Spleen (tissue), 11 donors: ENCODE data around the gene NELFA. TPM values are rescaled to one million over a fixed set of nuclear protein-coding genes. Genes with fewer than 3 reads are reported as not detected.

Source experiments
- DNase-seq: peaks from one replicate; pipeline ENCODE4 v3.0.0-alpha.2; 2020
- H3K27ac ChIP-seq, 8 donors: fragments of 200-600 bp; sonication (generic) in 7 of 8; 1 replicate in 4 of 8; 2 replicates in 4 of 8; pipeline versions ENCODE4 v1.5.0 to v1.8.0; 2016 to 2021; ENCODE audit warnings: inconsistent platforms in 4 of 8, mild to moderate bottlenecking in 4 of 8, moderate library complexity in 1 of 8
- H3K27me3 ChIP-seq, 7 donors: fragments of 200-600 bp; sonication (generic) in 6 of 7; replicated peaks in 1 of 7; 1 replicate in 4 of 7; 2 replicates in 3 of 7; pipeline versions ENCODE4 v1.5.0 to v1.8.0; 2016 to 2021; ENCODE audit warnings: inconsistent platforms in 3 of 7, mild to moderate bottlenecking in 1 of 7
- H3K36me3 ChIP-seq, 6 donors: fragments of 200-600 bp; sonication (generic) in 5 of 6; 1 replicate in 4 of 6; 2 replicates in 2 of 6; pipeline versions ENCODE4 v1.5.0 to v1.8.0; 2016 to 2021; ENCODE audit warnings: inconsistent platforms in 2 of 6
- H3K4me1 ChIP-seq, 6 donors: fragments of 200-600 bp; sonication (generic) in 5 of 6; 1 replicate in 3 of 6; 2 replicates in 3 of 6; pipeline versions ENCODE4 v1.5.0 to v1.8.0; 2016 to 2021; ENCODE audit warnings: inconsistent platforms in 3 of 6
- H3K4me3 ChIP-seq, 8 donors: fragments of 200-600 bp; sonication (generic) in 7 of 8; 1 replicate in 4 of 8; 2 replicates in 4 of 8; pipeline versions ENCODE4 v1.5.0 to v1.8.0; 2016 to 2021; ENCODE audit warnings: inconsistent platforms in 4 of 8, mild to moderate bottlenecking in 4 of 8, moderate library complexity in 2 of 8
- H3K9me3 ChIP-seq, 8 donors: fragments of 200-600 bp; sonication (generic) in 7 of 8; 1 replicate in 4 of 8; 2 replicates in 4 of 8; pipeline versions ENCODE4 v1.5.0 to v1.8.0; 2016 to 2021; ENCODE audit warnings: inconsistent platforms in 4 of 8
- POLR2A ChIP-seq, 3 donors: fragments of 450-650 bp; IDR thresholded peaks; one replicate each; pipeline ENCODE4 v1.5.1; 2017; ENCODE audit warnings: antibody characterized with exemption in 3 of 3, mild to moderate bottlenecking in 1 of 3
- POLR2AphosphoS5 ChIP-seq, 3 donors: sonication (generic); formaldehyde crosslinking; IDR thresholded peaks; one replicate each; pipeline ENCODE4 v1.5.1; 2017; ENCODE audit warnings: antibody characterized with exemption in 3 of 3
- WGBS, 5 donors: extraction: QIAGEN DNeasy Blood & Tissue Kit in 3 of 5; methylation state at CpG; one replicate each; pipeline versions ENCODE4 v1.1.5 to v1.1.7; 2013 to 2018; 5-methylcytosine and 5-hydroxymethylcytosine counted together
- intact Hi-C: fragments of 100-400 bp; cut with DNase I; formaldehyde crosslinking; loops from one replicate; pipeline ENCODE4 v1.15.0; 2023; ENCODE audit warnings: low total_unique reads
- polyA plus RNA-seq, 3 donors: library from polyadenylated mRNA; stranded (reverse); fragments of 200-250 nt; gene quantifications; one replicate each; pipeline ENCODE4 v1.2.1, GENCODE V29; 2013
- total RNA-seq, 7 donors: library from RNA; depleted of rRNA in 3 of 7; stranded (reverse); fragments of >200 nt in 3 of 7; fragmentation: NEBNext Ultra II Directional in 4 of 7; extraction: Animal tissue kit (Norgen Biotek cat#: 25700) in 4 of 7; gene quantifications; one replicate each; pipeline versions ENCODE4 v1.1.0 to v1.2.1, GENCODE V29; 2016 to 2021
- TF ChIP-seq, protein P1 (sequence below), 11 experiments: fragments of 200-600 bp in 7 of 11; fragments of 450-650 bp in 4 of 11; sonication (generic) in 4 of 11; IDR thresholded peaks in 8 of 11; conservative IDR thresholded peaks in 3 of 11; 1 replicate in 7 of 11; 2 replicates in 4 of 11; pipeline versions ENCODE4 v1.4.0 to v1.8.0; 2016 to 2021; ENCODE audit warnings: antibody characterized with exemption in 11 of 11, inconsistent platforms in 4 of 11, mild to moderate bottlenecking in 1 of 11
- donor health status: healthy with polysubstance abuse.
- donor health status: DM: no; HTN: no; CAD: no; lungs with moderate emphysema.
- donor health status: DM: no; HTN: no; CAD: no.
- donor health status: Bipolar disorder and iron deficiency.
- donor health status: healthy.
- donor health status: DM: no; HTN: no; CAD: no.
- donor health status: DM: yes; HTN: yes; CAD: no.

Gene NELFA
- total and polyA plus RNA-seq, 10 donors: 19.9 to 36.6 (median 26.5) TPM

DNA sequence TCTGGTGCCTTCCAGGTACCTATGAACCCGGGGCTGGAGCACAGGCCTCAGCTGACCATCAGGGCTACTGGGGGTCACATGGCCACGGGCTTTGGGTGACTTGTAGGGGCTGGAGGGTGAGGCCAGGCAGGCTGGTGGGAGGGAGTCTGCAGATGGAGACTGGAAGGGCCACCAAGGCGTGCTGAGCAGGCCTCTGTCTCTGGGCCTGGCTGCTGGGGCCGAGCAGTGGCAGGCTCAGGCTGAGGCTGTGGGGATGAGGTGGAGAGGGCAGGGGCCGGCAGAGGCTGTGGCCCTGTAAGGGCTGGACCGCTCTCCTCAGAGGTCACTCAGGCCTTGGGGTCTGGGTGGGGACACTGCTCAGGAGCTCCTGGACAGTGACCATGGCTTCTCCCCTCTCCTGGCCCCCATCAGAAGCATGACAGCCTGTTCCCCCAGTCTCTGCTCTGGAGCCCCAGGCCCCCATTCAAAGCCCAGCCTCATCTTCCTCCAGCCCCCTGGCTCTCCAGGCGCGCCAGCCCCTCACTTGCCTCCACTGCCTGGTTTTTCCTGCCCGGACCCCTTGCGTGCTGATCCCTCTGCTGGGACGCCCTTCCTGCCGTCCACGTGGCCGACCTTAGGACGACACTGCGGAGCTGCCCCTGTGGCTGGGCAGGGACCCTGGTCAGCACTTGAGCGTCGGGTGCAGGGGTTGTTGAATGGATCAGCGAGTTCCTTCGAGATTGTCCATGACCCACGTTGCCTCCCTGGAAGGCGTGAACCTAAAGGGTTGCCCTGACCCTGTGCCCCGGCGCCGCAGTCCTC is 39.2 kb upstream of the NELFA start:
- intact Hi-C loops: no loop called here

DNA sequence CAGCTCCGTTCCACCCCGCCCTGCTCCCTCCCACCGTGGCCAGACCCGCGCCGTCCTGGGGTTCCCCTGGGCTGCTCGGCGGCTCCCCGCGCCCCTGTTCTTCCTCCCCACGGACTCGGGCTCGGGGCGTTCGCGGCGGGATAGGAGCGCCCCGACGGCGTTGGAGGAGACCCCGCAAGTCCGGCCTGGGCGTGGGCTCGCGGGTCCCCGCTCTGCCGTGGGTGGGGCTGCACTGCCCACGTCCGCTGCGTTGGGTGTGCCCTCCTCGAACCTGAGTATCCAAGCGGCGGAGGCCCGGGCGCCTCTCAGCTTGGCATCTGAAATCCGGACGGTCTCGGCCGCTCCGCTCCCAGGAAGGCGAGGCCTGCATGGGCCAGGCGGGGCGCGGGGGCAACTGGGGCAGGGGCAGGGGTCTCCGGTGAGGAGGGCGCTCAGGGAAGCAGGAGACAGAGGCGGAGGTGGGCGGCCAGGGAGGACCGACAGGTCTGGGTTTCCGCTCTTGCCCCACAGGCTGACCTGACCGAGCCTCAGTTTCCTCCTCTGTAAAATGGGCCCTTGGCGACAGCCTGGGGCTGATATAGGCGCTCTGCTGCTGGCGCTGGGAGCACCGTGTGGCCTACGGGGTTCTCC is 38.4 kb upstream of the NELFA start:
- DNase-seq: peak; percentile 65
- Histone ChIP-seq H3K36me3 (peaks cover 0 to 4% (median 0%) of the 10 kb centered on the region in 6 donors), H3K9me3 (peaks cover 0 to 5% (median 0%) of the 10 kb centered on the region in 8 donors), H3K4me3 (no peak overlapping the region), H3K27ac (no peak overlapping the region), H3K27me3 (peaks cover 0 to 63% (median 28%) of the 10 kb centered on the region in 7 donors), H3K4me1 (peaks cover 0 to 16% (median 7%) of the 10 kb centered on the region in 6 donors)
- intact Hi-C loops: no loop called here
- TF ChIP-seq, protein P1, sequence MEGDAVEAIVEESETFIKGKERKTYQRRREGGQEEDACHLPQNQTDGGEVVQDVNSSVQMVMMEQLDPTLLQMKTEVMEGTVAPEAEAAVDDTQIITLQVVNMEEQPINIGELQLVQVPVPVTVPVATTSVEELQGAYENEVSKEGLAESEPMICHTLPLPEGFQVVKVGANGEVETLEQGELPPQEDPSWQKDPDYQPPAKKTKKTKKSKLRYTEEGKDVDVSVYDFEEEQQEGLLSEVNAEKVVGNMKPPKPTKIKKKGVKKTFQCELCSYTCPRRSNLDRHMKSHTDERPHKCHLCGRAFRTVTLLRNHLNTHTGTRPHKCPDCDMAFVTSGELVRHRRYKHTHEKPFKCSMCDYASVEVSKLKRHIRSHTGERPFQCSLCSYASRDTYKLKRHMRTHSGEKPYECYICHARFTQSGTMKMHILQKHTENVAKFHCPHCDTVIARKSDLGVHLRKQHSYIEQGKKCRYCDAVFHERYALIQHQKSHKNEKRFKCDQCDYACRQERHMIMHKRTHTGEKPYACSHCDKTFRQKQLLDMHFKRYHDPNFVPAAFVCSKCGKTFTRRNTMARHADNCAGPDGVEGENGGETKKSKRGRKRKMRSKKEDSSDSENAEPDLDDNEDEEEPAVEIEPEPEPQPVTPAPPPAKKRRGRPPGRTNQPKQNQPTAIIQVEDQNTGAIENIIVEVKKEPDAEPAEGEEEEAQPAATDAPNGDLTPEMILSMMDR (IDR thresholded peaks at IDR 0.05 in 8 of 11, conservative IDR thresholded peaks at IDR 0.05 in 3 of 11): no peak
- TF ChIP-seq POLR2AphosphoS5 (IDR thresholded peaks at IDR 0.05) (no peak), POLR2A (IDR thresholded peaks at IDR 0.05) (no peak)
- 39 to 46% (median 39%) methylated on average over 35 to 57 of the region's 57 CpGs for WGBS, 5 donors

More for the DNA sequence above, 39.2 kb upstream of the NELFA start:
- peaks cover 0 to 63% (median 28%) of the 10 kb centered on the region in 7 donors for H3K27me3 ChIP-seq
- peaks cover 0 to 5% (median 0%) of the 10 kb centered on the region in 8 donors for H3K9me3 ChIP-seq
- peaks cover 0 to 4% (median 0%) of the 10 kb centered on the region in 6 donors for H3K36me3 ChIP-seq
- peaks cover 0 to 9% (median under 1%) of the 10 kb centered on the region in 6 donors for H3K4me1 ChIP-seq
- H3K4me3 ChIP-seq: no peak overlapping the region
- TF ChIP-seq, protein P1 (IDR thresholded peaks at IDR 0.05 in 8 of 11, conservative IDR thresholded peaks at IDR 0.05 in 3 of 11): no peak
- TF ChIP-seq POLR2AphosphoS5 (IDR thresholded peaks at IDR 0.05): no peak
- TF ChIP-seq POLR2A (IDR thresholded peaks at IDR 0.05): no peak
- H3K27ac ChIP-seq: no peak overlapping the region
- peak; percentile 67 for DNase-seq
- 83 to 91% (median 87%) methylated on average over 22 to 25 of the region's 25 CpGs for WGBS, 5 donors

GRCh38 chr4:2046031-2046961 is 37.5 kb upstream of the NELFA start:
- intact Hi-C loops: no loop called here
- peak; percentile 48 for DNase-seq
- Histone ChIP-seq H3K9me3 (peaks cover 0 to 5% (median 0%) of the 10 kb centered on the region in 8 donors), H3K4me1 (peaks cover 1 to 24% (median 12%) of the 10 kb centered on the region in 6 donors), H3K4me3 (no peak overlapping the region), H3K36me3 (peaks cover 0 to 4% (median 0%) of the 10 kb centered on the region in 6 donors), H3K27ac (no peak overlapping the region), H3K27me3 (peaks cover 0 to 63% (median 29%) of the 10 kb centered on the region in 7 donors)
- 61 to 71% (median 68%) methylated on average over 21 to 28 of the region's 28 CpGs for WGBS, 5 donors
- no peak for TF ChIP-seq POLR2AphosphoS5 (IDR thresholded peaks at IDR 0.05)
- TF ChIP-seq POLR2A (IDR thresholded peaks at IDR 0.05): no peak
- TF ChIP-seq, protein P1 (IDR thresholded peaks at IDR 0.05 in 8 of 11, conservative IDR thresholded peaks at IDR 0.05 in 3 of 11): no peak
